Mesenchymal stem cell (in vitro differentiated cells and primary cell): ENCODE results near the gene RBFOX1.

Experiments used
- DNase-seq: peaks from one replicate; pipeline ENCODE4 v3.0.0-alpha.2; 2013
- H2AFZ ChIP-seq: one replicate; pipeline ENCODE4 v1.6.1; 2013; ENCODE audit warnings: low read depth, mild to moderate bottlenecking, control low read depth, inconsistent platforms, low read length, moderate library complexity
- H2AK5ac ChIP-seq: 2 replicates; pipeline ENCODE4 v1.6.1; 2013; ENCODE audit warnings: low read length, moderate library complexity, mild to moderate bottlenecking, inconsistent platforms; ENCODE audit not compliant: severe bottlenecking
- H2BK120ac ChIP-seq: one replicate; pipeline ENCODE4 v1.6.1; 2013; ENCODE audit warnings: low read depth, mild to moderate bottlenecking, inconsistent platforms, low read length, moderate library complexity
- H2BK12ac ChIP-seq, 2 experiments: one replicate each; pipeline ENCODE4 v1.6.1; 2013; ENCODE audit warnings: inconsistent platforms in 2 of 2, low read length in 2 of 2, mild to moderate bottlenecking in 2 of 2, moderate library complexity in 2 of 2, control low read depth in 1 of 2
- H2BK15ac ChIP-seq: one replicate; pipeline ENCODE4 v1.6.1; 2013; ENCODE audit warnings: mild to moderate bottlenecking, low read depth, inconsistent platforms; ENCODE audit not compliant: poor library complexity, severe bottlenecking
- H2BK5ac ChIP-seq: 2 replicates; pipeline ENCODE4 v1.6.1; 2013; ENCODE audit warnings: low read depth, mild to moderate bottlenecking, low read length, control low read depth, inconsistent platforms; ENCODE audit not compliant: poor library complexity, severe bottlenecking
- H3K14ac ChIP-seq, 2 experiments: one replicate each; pipeline ENCODE4 v1.6.1; 2013; ENCODE audit warnings: inconsistent platforms in 2 of 2, low read length in 2 of 2, control low read depth in 1 of 2, mild to moderate bottlenecking in 1 of 2, moderate library complexity in 1 of 2
- H3K18ac ChIP-seq, 2 experiments: one replicate each; pipeline ENCODE4 v1.6.1; 2013; ENCODE audit warnings: inconsistent platforms in 2 of 2, low read length in 2 of 2, control low read depth in 1 of 2, low read depth in 1 of 2, mild to moderate bottlenecking in 1 of 2
- H3K23ac ChIP-seq, 2 experiments: one replicate each; pipeline ENCODE4 v1.6.1; 2013; ENCODE audit warnings: inconsistent platforms in 2 of 2, low read length in 2 of 2, mild to moderate bottlenecking in 2 of 2, moderate library complexity in 2 of 2, control low read depth in 1 of 2
- H3K27ac ChIP-seq: 2 replicates; pipeline ENCODE4 v1.5.1; 2013; ENCODE audit warnings: mild to moderate bottlenecking, moderate library complexity, low read length, control low read depth, inconsistent platforms; ENCODE audit not compliant: poor library complexity, severe bottlenecking
- H3K27me3 ChIP-seq, 2 experiments: 2 replicates each; pipeline versions ENCODE4 v1.6.1 to v1.7.0; 2013; ENCODE audit warnings: low read length in 2 of 2, mild to moderate bottlenecking in 2 of 2, moderate library complexity in 2 of 2, control low read depth in 1 of 2, inconsistent platforms in 1 of 2; ENCODE audit not compliant: control insufficient read depth in 1 of 2, insufficient read depth in 1 of 2
- H3K36me3 ChIP-seq, 2 experiments: 2 replicates each; pipeline versions ENCODE4 v1.6.1 to v1.7.0; 2013; ENCODE audit warnings: low read length in 2 of 2, control low read depth in 1 of 2, inconsistent platforms in 1 of 2, low read depth in 1 of 2, mild to moderate bottlenecking in 1 of 2; ENCODE audit not compliant: insufficient read depth in 2 of 2, control insufficient read depth in 1 of 2
- H3K4ac ChIP-seq, 2 experiments: one replicate each; pipeline ENCODE4 v1.6.1; 2013; ENCODE audit warnings: inconsistent platforms in 2 of 2, low read length in 2 of 2, mild to moderate bottlenecking in 2 of 2, moderate library complexity in 2 of 2, control low read depth in 1 of 2, low read depth in 1 of 2
- H3K4me1 ChIP-seq: 2 replicates; pipeline ENCODE4 v1.6.1; 2013; ENCODE audit warnings: low read depth, low read length, control low read depth; ENCODE audit not compliant: control insufficient read depth, insufficient read depth
- H3K4me2 ChIP-seq: 2 replicates; pipeline ENCODE4 v1.6.1; 2013; ENCODE audit warnings: low read length, mild to moderate bottlenecking, inconsistent platforms; ENCODE audit not compliant: poor library complexity, severe bottlenecking
- H3K4me3 ChIP-seq, 2 experiments: 2 replicates each; pipeline versions ENCODE4 v1.5.1 to v1.7.0; 2013; ENCODE audit warnings: low read length in 2 of 2, mild to moderate bottlenecking in 2 of 2, control low read depth in 1 of 2, low read depth in 1 of 2; ENCODE audit not compliant: insufficient read depth in 1 of 2
- H3K79me1 ChIP-seq: replicated peaks from 2 replicates; pipeline ENCODE4 v1.6.1; 2013; ENCODE audit warnings: mild to moderate bottlenecking, control low read depth, low read length, inconsistent platforms; ENCODE audit not compliant: poor library complexity, severe bottlenecking
- H3K9ac ChIP-seq: 2 replicates; pipeline ENCODE4 v1.7.0; 2013; ENCODE audit warnings: mild to moderate bottlenecking, low read length, moderate library complexity
- H3K9me3 ChIP-seq: 2 replicates; pipeline ENCODE4 v1.7.0; 2013; ENCODE audit warnings: mild to moderate bottlenecking, low read length; ENCODE audit not compliant: control insufficient read depth
- H4K8ac ChIP-seq: one replicate; pipeline ENCODE4 v1.6.1; 2013; ENCODE audit warnings: inconsistent platforms, mild to moderate bottlenecking, low read length, moderate library complexity
- H4K91ac ChIP-seq: one replicate; pipeline ENCODE4 v1.6.1; 2013; ENCODE audit warnings: mild to moderate bottlenecking, low read length, inconsistent platforms
- WGBS: methylation state at CpG from one replicate; pipeline ENCODE4 v1.1.7; 2013; ENCODE audit warnings: mixed read lengths; 5-methylcytosine and 5-hydroxymethylcytosine counted together

The RBFOX1 gene

GRCh38 chr16:7650431-7650830 is 317.8 kb downstream of the RBFOX1 start:
- no peaks in the 10 kb centered on the region for H3K79me1 ChIP-seq
- no peak overlapping the region for H4K91ac ChIP-seq
- 79% methylated on average over 2 of the region's 4 CpGs for WGBS
- H3K23ac ChIP-seq = no peak overlapping the region
- no peak overlapping the region for H3K4ac ChIP-seq
- no peak overlapping the region for H2BK15ac ChIP-seq
- H2BK12ac ChIP-seq = no peak overlapping the region
- no peak for DNase-seq
- H3K27me3 ChIP-seq = no peaks in the 10 kb centered on the region
- H3K14ac ChIP-seq = no peak overlapping the region
- no peak overlapping the region for H3K4me3 ChIP-seq
- H3K27ac ChIP-seq = no peak overlapping the region
- no peak overlapping the region for H2AK5ac ChIP-seq
- no peaks in the 10 kb centered on the region for H3K36me3 ChIP-seq
- H4K8ac ChIP-seq = no peak overlapping the region
- no peaks in the 10 kb centered on the region for H3K9me3 ChIP-seq
- no peak overlapping the region for H2AFZ ChIP-seq
- H3K18ac ChIP-seq = no peak overlapping the region
- no peak overlapping the region for H2BK5ac ChIP-seq
- no peak overlapping the region for H3K4me2 ChIP-seq
- H3K9ac ChIP-seq = no peak overlapping the region
- H3K4me1 ChIP-seq = no peaks in the 10 kb centered on the region
- no peak overlapping the region for H2BK120ac ChIP-seq

- Histone ChIP-seq H3K9me3 (no peaks in the 10 kb centered on the region), H3K27me3 (no peaks in the 10 kb centered on the region), H4K91ac (no peak overlapping the region), H2BK15ac (no peak overlapping the region), H2BK5ac (no peak overlapping the region), H3K27ac (no peak overlapping the region), H3K4me1 (no peaks in the 10 kb centered on the region), H3K79me1 (no peaks in the 10 kb centered on the region), H3K4me3 (no peak overlapping the region), H4K8ac (no peak overlapping the region), H3K4me2 (no peak overlapping the region), H3K23ac (no peak overlapping the region), H3K36me3 (no peaks in the 10 kb centered on the region), H2AK5ac (no peak overlapping the region), H3K9ac (no peak overlapping the region), H3K4ac (no peak overlapping the region), H3K18ac (no peak overlapping the region), H2BK120ac (no peak overlapping the region), H3K14ac (no peak overlapping the region), H2AFZ (no peak overlapping the region), H2BK12ac (no peak overlapping the region)
- DNase-seq = no peak
- WGBS = 58% methylated on average over 9 of the region's 9 CpGs
Measured at GRCh38 chr16:7651803-7652570, 319.3 kb downstream of the RBFOX1 start.

GRCh38 chr16:7653746-7654461 is 321.3 kb downstream of the RBFOX1 start:
- no peak overlapping the region for H2BK5ac ChIP-seq
- H3K14ac ChIP-seq = no peak overlapping the region
- no peak overlapping the region for H4K91ac ChIP-seq
- H3K4me3 ChIP-seq = no peak overlapping the region
- no peak overlapping the region for H2BK15ac ChIP-seq
- no peak overlapping the region for H4K8ac ChIP-seq
- WGBS = 90% methylated on average over 29 of the region's 32 CpGs
- H3K4me1 ChIP-seq = no peaks in the 10 kb centered on the region
- H3K23ac ChIP-seq = no peak overlapping the region
- H3K18ac ChIP-seq = no peak overlapping the region
- no peak overlapping the region for H3K9ac ChIP-seq
- H2AK5ac ChIP-seq = no peak overlapping the region
- H3K27me3 ChIP-seq = no peaks in the 10 kb centered on the region
- H2BK120ac ChIP-seq = no peak overlapping the region
- no peaks in the 10 kb centered on the region for H3K79me1 ChIP-seq
- H2AFZ ChIP-seq = no peak overlapping the region
- H3K4ac ChIP-seq = no peak overlapping the region
- H3K27ac ChIP-seq = no peak overlapping the region
- no peak overlapping the region for H2BK12ac ChIP-seq
- H3K36me3 ChIP-seq = no peaks in the 10 kb centered on the region
- no peak for DNase-seq
- no peaks in the 10 kb centered on the region for H3K9me3 ChIP-seq
- H3K4me2 ChIP-seq = no peak overlapping the region

GRCh38 chr16:7675628-7676027 is 343.0 kb downstream of the RBFOX1 start:
- DNase-seq = no peak
- H3K4me3 ChIP-seq = no peak overlapping the region
- H3K14ac ChIP-seq = no peak overlapping the region
- H3K4ac ChIP-seq = no peak overlapping the region
- H3K23ac ChIP-seq = no peak overlapping the region
- H2BK12ac ChIP-seq = no peak overlapping the region
- H4K91ac ChIP-seq = no peak overlapping the region
- no peaks in the 10 kb centered on the region for H3K79me1 ChIP-seq
- H2AFZ ChIP-seq = no peak overlapping the region
- H4K8ac ChIP-seq = no peak overlapping the region
- no peaks in the 10 kb centered on the region for H3K36me3 ChIP-seq
- 67% methylated on average over 3 of the region's 4 CpGs for WGBS
- H3K9ac ChIP-seq = no peak overlapping the region
- no peak overlapping the region for H3K18ac ChIP-seq
- no peak overlapping the region for H2BK15ac ChIP-seq
- H3K4me1 ChIP-seq = no peaks in the 10 kb centered on the region
- H2BK120ac ChIP-seq = no peak overlapping the region
- H3K27me3 ChIP-seq = no peaks in the 10 kb centered on the region
- no peak overlapping the region for H3K27ac ChIP-seq
- H2AK5ac ChIP-seq = no peak overlapping the region
- H3K4me2 ChIP-seq = no peak overlapping the region
- H2BK5ac ChIP-seq = no peak overlapping the region
- H3K9me3 ChIP-seq = no peaks in the 10 kb centered on the region
